Vagina (tissue), 2 donors: ENCODE measurements around the gene RAB6D. TPM values are rescaled to one million over a fixed set of nuclear protein-coding genes. Genes with fewer than 3 reads are reported as not detected.
"Not testable (repeated sequence)": the region's sequence is repeated elsewhere in the genome, so short reads cannot be mapped to it uniquely, and the experiment has no call there.

Experiments
- DNase-seq, 2 donors: peaks; one replicate each; pipeline ENCODE4 v3.0.0-alpha.2; 2017; ENCODE audit errors: extremely low spot score in 2 of 2
- H3K27ac ChIP-seq: fragments of 200-600 bp; sonication (generic); one replicate; pipeline ENCODE4 v1.5.1; 2019
- H3K27me3 ChIP-seq: fragments of 200-600 bp; sonication (generic); one replicate; pipeline ENCODE4 v1.5.1; 2019
- H3K36me3 ChIP-seq, 2 donors: fragments of 200-600 bp; sonication (generic); one replicate each; pipeline ENCODE4 v1.5.1; 2017 to 2019
- H3K4me1 ChIP-seq: fragments of 200-600 bp; sonication (generic); one replicate; pipeline ENCODE4 v1.5.1; 2019
- H3K4me3 ChIP-seq, 2 donors: fragments of 200-600 bp; sonication (generic); 1 replicate in 1 of 2; 2 replicates in 1 of 2; pipeline ENCODE4 v1.5.1; 2016 to 2019
- H3K9me3 ChIP-seq: fragments of 200-600 bp; sonication (generic); one replicate; pipeline ENCODE4 v1.5.1; 2019
- CTCF ChIP-seq, 3 experiments: fragments of 450-650 bp in 2 of 3; fragments of 200-600 bp in 1 of 3; sonication (generic) in 1 of 3; IDR thresholded peaks; one replicate each; pipeline ENCODE4 v1.5.1; 2017 to 2019; ENCODE audit warnings: antibody characterized with exemption in 3 of 3, mild to moderate bottlenecking in 2 of 3, moderate library complexity in 2 of 3
- POLR2A ChIP-seq, 2 donors: fragments of 450-650 bp; IDR thresholded peaks; one replicate each; pipeline ENCODE4 v1.6.1; 2017; ENCODE audit warnings: antibody characterized with exemption in 2 of 2, mild to moderate bottlenecking in 2 of 2, moderate library complexity in 2 of 2
- POLR2AphosphoS5 ChIP-seq, 2 donors: sonication (generic); formaldehyde crosslinking; IDR thresholded peaks; one replicate each; pipeline ENCODE4 v1.9.0; 2017; ENCODE audit warnings: antibody characterized with exemption in 2 of 2, mild to moderate bottlenecking in 2 of 2, low read depth in 1 of 2; ENCODE audit not compliant: insufficient read depth in 1 of 2
- intact Hi-C: fragments of 100-400 bp; cut with DNase I; formaldehyde crosslinking; loops from one replicate; pipeline ENCODE4 v1.15.1; 2023
- total RNA-seq: library from RNA; depleted of rRNA; stranded (reverse); fragments of >200 nt; gene quantifications from one replicate; pipeline ENCODE4 v1.2.3, GENCODE V29; 2016

The RAB6D gene
- total RNA-seq: not detected

- intact Hi-C loops, H3K36me3 ChIP-seq, H3K4me1 ChIP-seq, H3K9me3 ChIP-seq, H3K27me3 ChIP-seq, DNase-seq, H3K27ac ChIP-seq: not testable (repeated sequence)
- peak within 1 kb of the TSS in 1 of 2 donors; percentile 24 for H3K4me3 ChIP-seq
Measured at GRCh38 chr2:131363703-131364186, at the start of gene RAB6D. TSS of gene RAB6D (minus strand) at chr2:131364168. CDS start at chr2:131363720, 448 bp downstream.

DNA sequence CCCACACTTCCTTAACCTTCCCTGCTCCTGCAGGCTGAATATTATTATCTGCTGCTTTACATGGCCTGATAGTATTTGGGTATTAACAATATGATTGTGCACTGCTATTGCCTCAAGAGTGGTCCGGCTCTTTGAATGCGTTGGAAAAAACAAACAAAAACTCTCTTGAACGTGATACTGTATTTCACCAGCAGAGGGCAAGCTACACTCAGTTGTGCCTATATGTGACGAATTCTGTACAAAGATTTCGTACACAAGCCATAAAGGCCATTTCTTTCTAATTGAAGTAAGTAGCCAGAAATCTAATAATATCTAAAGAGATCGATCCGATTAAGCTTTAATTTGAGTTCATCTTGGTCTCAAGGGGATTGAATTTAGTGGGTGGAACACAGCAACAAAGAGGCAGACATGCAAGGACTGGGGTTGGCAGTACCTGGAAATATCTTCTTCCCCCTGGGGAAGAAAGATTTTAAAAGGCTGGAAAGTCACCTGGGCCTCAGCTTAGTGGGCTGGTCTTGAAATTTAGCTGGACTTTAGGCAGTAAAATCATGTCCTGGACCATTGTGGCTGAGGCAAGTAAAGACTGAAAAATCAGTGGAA lies 49.3 kb upstream of the RAB6D start:
- no peaks in the 10 kb centered on the region for H3K27me3 ChIP-seq
- no peaks in the 10 kb centered on the region for H3K4me1 ChIP-seq
- no peaks in the 10 kb centered on the region for H3K9me3 ChIP-seq
- no peak for DNase-seq
- no peak overlapping the region for H3K27ac ChIP-seq
- intact Hi-C loops: no loop called here
- H3K4me3 ChIP-seq: no peak overlapping the region
- TF ChIP-seq POLR2A (IDR thresholded peaks at IDR 0.05): no peak
- TF ChIP-seq CTCF (IDR thresholded peaks at IDR 0.05): peak; percentile 60 to 88 (median 81)
- no peaks in the 10 kb centered on the region for H3K36me3 ChIP-seq

DNA sequence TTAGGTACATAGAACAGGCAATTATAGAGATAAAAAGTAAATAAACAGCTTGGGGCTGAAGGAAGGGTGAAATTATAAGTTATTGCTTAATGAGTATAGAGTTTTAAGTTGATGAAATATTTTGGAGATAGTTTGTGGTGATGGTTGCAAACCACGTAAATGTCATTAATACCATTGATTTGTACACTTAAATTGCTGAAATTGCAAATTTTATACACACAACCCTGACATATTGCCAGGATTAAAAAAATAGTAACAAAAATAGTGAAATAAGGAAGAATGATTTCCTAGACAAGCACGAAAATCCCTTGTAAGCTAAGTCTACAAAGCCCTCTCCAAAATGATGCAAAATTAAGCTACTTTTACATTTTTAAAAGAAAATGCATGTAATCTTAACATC lies 46.2 kb upstream of the RAB6D start:
- no peaks in the 10 kb centered on the region for H3K4me1 ChIP-seq
- intact Hi-C loops: no loop called here
- no peaks in the 10 kb centered on the region for H3K9me3 ChIP-seq
- TF ChIP-seq CTCF (IDR thresholded peaks at IDR 0.05) (no peak), POLR2A (IDR thresholded peaks at IDR 0.05) (no peak), POLR2AphosphoS5 (IDR thresholded peaks at IDR 0.05; ENCODE audit: insufficient read depth in 1 of 2, low read depth in 1 of 2) (no peak)
- H3K27ac ChIP-seq: no peak overlapping the region
- H3K27me3 ChIP-seq: no peaks in the 10 kb centered on the region
- no peak for DNase-seq
- H3K36me3 ChIP-seq: no peaks in the 10 kb centered on the region
- no peak overlapping the region for H3K4me3 ChIP-seq

DNA sequence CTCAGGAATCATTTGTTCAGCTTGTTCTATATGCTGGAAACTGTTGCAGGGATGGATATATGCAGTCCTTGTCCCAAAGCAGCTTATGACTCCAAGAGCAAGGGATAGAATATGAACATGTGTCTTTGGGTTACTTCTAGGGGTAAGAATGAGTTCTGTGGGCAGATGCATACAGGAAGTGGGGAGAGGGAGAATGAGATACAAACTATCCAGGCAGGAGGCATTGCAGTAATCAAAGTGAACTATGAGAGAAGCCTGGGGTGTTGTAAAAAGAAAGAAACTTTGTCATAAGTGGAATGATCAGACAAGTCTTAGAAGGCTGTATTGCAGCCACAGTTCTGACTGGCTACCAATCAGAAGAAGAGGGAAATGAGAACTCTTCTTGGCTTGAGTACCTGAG lies 44.8 kb upstream of the RAB6D start:
- TF ChIP-seq POLR2A (IDR thresholded peaks at IDR 0.05) (no peak), POLR2AphosphoS5 (IDR thresholded peaks at IDR 0.05; ENCODE audit: insufficient read depth in 1 of 2, low read depth in 1 of 2) (no peak), CTCF (IDR thresholded peaks at IDR 0.05) (no peak)
- Histone ChIP-seq H3K4me3 (no peak overlapping the region), H3K36me3 (no peaks in the 10 kb centered on the region), H3K27me3 (no peaks in the 10 kb centered on the region), H3K27ac (no peak overlapping the region), H3K9me3 (no peaks in the 10 kb centered on the region), H3K4me1 (no peaks in the 10 kb centered on the region)
- intact Hi-C loops: no loop called here
- no peak for DNase-seq

- intact Hi-C loops: no loop called here
- H3K36me3 ChIP-seq: no peaks in the 10 kb centered on the region
- no peak overlapping the region for H3K4me3 ChIP-seq
- no peaks in the 10 kb centered on the region for H3K4me1 ChIP-seq
- H3K9me3 ChIP-seq: no peaks in the 10 kb centered on the region
- no peaks in the 10 kb centered on the region for H3K27me3 ChIP-seq
- DNase-seq: no peak
- TF ChIP-seq CTCF (IDR thresholded peaks at IDR 0.05) (no peak), POLR2AphosphoS5 (IDR thresholded peaks at IDR 0.05; ENCODE audit: insufficient read depth in 1 of 2, low read depth in 1 of 2) (no peak), POLR2A (IDR thresholded peaks at IDR 0.05) (no peak)
- no peak overlapping the region for H3K27ac ChIP-seq
Measured at GRCh38 chr2:131408207-131408606, 44.2 kb upstream of the RAB6D start.
